Uterus (tissue), 2 donors: ENCODE results near the gene TBX5.

Source experiments
- POLR2A ChIP-seq, 2 donors: fragments of 450-650 bp; IDR thresholded peaks; one replicate each; pipeline ENCODE4 v1.6.1; 2016; ENCODE audit warnings: antibody characterized with exemption in 2 of 2, mild to moderate bottlenecking in 1 of 2, moderate library complexity in 1 of 2
- TF ChIP-seq, protein P1 (sequence below), 4 experiments: fragments of 200-600 bp in 2 of 4; fragments of 450-650 bp in 2 of 4; sonication (generic) in 2 of 4; IDR thresholded peaks; one replicate each; pipeline ENCODE4 v1.5.1; 2016 to 2019; ENCODE audit warnings: antibody characterized with exemption in 4 of 4, mild to moderate bottlenecking in 2 of 4, moderate library complexity in 1 of 4

DNA sequence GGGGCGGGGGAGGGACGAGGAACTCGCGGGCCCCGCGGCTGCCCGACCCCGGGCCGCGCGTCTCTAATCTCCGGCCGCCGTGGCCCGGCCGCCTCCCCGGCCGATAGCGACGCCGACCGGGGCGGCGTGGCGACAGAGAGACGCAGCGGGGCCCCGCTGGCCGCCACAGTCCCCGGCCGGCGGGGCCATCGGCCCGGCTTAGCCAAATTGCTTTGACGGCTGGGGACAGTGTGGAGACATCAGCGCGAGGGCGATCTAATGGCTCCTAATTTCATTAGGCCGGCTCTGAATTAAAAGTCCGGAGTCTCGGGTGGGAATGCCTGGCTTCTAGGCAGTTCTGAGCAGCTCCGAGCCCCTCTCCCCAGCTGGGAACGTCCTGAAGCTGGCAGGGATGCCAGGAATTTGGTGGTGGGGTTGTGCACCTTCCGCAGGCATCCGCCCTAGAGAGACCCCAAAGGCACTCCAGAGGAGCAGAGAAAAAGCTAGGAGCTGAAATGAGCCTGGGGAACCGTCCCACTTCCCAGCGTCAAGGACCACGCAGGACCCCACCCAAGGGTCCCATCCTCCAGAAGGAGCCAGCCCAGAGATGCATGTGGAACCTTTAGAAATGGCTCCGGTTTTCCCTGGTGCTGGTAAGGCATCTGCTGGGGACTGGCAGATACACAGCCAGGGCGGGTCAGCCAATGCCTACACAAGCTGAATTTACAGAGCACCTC, 9.6 kb downstream of the TBX5 start:
- TF ChIP-seq, protein P1, sequence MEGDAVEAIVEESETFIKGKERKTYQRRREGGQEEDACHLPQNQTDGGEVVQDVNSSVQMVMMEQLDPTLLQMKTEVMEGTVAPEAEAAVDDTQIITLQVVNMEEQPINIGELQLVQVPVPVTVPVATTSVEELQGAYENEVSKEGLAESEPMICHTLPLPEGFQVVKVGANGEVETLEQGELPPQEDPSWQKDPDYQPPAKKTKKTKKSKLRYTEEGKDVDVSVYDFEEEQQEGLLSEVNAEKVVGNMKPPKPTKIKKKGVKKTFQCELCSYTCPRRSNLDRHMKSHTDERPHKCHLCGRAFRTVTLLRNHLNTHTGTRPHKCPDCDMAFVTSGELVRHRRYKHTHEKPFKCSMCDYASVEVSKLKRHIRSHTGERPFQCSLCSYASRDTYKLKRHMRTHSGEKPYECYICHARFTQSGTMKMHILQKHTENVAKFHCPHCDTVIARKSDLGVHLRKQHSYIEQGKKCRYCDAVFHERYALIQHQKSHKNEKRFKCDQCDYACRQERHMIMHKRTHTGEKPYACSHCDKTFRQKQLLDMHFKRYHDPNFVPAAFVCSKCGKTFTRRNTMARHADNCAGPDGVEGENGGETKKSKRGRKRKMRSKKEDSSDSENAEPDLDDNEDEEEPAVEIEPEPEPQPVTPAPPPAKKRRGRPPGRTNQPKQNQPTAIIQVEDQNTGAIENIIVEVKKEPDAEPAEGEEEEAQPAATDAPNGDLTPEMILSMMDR (IDR thresholded peaks at IDR 0.05), result no peak
- TF ChIP-seq POLR2A (IDR thresholded peaks at IDR 0.05), result no peak
